ENCODE results near the gene EXOC6.

Gene EXOC6

DNA sequence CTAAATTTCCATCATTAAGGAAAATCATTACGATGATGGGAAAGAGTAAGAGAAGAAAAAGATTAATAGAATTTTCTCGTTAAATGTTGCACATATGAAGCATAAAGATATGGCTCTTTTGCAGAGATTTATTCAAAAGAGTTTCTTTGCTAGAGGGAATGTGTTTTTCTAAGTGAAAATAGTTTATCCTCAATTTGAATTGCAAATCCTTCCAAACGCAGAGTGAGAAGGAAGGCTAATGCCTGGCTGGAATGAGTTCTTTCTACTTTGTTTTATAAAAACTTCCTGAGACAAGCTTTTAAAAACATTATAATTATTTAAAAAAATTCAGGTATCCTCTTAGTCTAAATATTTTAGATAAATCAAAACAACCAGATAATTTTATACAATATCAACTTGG, 239.5 kb downstream of the EXOC6 start:
- ChIA-PET CTCF (interaction anchor here (0.6 to 0.7 kb wide), 3 partner anchors 9 to 426 kb away, joined by 4 to 7 read pairs (median 6); no protein-coding TSS in a partner anchor), POLR2A (ENCODE audit: low non-redundant PET) (no interaction called here)
- TF ChIP-seq, protein P1, sequence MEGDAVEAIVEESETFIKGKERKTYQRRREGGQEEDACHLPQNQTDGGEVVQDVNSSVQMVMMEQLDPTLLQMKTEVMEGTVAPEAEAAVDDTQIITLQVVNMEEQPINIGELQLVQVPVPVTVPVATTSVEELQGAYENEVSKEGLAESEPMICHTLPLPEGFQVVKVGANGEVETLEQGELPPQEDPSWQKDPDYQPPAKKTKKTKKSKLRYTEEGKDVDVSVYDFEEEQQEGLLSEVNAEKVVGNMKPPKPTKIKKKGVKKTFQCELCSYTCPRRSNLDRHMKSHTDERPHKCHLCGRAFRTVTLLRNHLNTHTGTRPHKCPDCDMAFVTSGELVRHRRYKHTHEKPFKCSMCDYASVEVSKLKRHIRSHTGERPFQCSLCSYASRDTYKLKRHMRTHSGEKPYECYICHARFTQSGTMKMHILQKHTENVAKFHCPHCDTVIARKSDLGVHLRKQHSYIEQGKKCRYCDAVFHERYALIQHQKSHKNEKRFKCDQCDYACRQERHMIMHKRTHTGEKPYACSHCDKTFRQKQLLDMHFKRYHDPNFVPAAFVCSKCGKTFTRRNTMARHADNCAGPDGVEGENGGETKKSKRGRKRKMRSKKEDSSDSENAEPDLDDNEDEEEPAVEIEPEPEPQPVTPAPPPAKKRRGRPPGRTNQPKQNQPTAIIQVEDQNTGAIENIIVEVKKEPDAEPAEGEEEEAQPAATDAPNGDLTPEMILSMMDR (conservative IDR thresholded peaks at IDR 0.05; ENCODE audit: low read depth): no peak
- no peak for DNase-seq (ENCODE audit: low spot score)
- H3K27ac ChIP-seq: no peak overlapping the region

DNA sequence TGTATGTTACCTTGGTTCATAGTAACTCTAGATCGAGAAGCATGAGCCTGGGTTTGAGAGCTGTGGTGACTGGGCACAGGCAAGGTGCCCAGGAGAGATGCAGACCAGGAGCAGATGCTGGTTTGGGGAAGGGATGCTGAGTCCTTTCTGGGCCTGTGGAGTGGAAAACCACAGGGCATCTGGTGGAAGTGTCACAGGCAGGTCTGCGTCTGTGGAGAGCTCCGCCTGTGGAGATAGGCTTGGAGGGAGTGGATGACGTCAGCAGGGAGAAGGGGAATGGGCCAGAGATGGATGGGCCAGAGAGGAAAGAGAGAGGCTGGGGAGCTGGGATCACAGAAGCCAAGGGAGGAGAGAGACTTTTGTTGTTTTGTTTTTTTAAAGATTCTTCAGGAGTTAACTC, 240.1 kb downstream of the EXOC6 start:
- CTCF ChIA-PET: interaction anchor here (0.6 kb wide), 2 partner anchors 8 to 10 kb away, joined by 4 to 6 read pairs; no protein-coding TSS in a partner anchor
- POLR2A ChIA-PET (ENCODE audit: low non-redundant PET): no interaction called here
- TF ChIP-seq, protein P1 (conservative IDR thresholded peaks at IDR 0.05; ENCODE audit: low read depth): no peak
- DNase-seq (ENCODE audit: low spot score): no peak
- H3K27ac ChIP-seq: no peak overlapping the region

DNA sequence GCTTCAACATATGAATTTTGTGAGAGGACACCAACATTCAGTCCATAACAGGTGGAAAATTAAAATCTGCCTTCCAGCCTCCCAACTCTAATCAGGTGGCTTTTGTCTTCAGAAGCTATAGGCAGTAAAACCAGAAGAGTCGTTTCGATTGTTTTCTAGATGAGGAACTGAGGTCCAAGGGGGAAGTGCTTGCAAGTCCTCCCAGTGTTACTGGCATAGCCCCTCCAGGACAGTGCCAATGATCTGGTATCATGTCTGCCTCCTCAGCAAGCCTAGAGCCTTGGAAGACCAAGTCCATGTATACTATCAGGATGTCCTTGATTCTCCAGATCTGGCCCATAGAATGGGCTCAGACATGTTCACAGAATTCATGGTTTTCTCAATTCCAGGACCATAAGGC, 242.3 kb downstream of the EXOC6 start:
- TF ChIP-seq, protein P1 (conservative IDR thresholded peaks at IDR 0.05; ENCODE audit: low read depth): no peak
- CTCF ChIA-PET: interaction anchor here (1.2 kb wide), 1 partner anchor 10 kb away, joined by 4 read pairs; no protein-coding TSS in a partner anchor
- POLR2A ChIA-PET (ENCODE audit: low non-redundant PET): no interaction called here
- no peak overlapping the region for H3K27ac ChIP-seq
- DNase-seq (ENCODE audit: low spot score): no peak

DNA sequence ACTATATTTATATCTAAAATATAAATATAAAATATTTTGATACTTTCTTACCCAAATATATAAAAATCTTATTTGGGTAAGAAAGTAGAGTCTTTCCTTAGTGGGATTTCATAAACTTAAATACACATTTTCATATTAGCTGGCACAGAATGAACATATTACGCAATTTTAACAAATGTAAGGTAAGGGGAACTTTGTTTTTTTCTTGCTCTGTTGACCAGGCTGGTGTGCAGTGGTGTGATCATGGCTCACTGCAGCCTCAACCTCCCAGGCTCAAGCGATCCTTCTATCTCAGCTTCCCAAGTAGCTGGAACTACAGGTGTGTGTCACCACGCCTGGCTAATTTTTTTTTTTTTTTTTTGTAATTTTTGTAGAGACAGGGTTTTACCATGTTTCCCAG, 243.6 kb downstream of the EXOC6 start:
- CTCF ChIA-PET: interaction anchor here (1.1 kb wide), 1 partner anchor 11 kb away, joined by 5 read pairs; no protein-coding TSS in a partner anchor
- POLR2A ChIA-PET (ENCODE audit: low non-redundant PET): no interaction called here

DNA sequence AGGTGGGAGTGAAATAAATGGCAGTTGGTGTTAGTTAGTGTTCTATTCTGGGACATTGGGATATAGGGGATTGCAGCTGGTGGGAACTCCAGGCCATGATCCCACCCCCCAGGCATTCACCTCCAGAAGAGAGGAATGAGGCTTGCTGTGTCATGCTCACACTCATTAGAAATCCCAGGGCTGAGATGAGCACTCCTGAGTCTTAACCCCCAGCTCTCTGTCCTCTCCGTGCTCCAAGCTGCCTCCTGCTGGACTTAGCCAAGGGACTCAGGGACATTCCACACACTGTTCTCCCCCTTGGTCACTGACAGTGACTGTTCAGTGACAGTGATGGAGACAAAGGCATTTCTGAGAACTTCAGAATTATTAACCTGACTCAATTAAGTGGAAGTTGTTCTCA, 246.9 kb downstream of the EXOC6 start:
- POLR2A ChIA-PET (ENCODE audit: low non-redundant PET): no interaction called here
- no peak overlapping the region for H3K27ac ChIP-seq
- no peak for DNase-seq (ENCODE audit: low spot score)
- CTCF ChIA-PET: interaction anchor here (0.6 to 1.1 kb wide), 2 partner anchors 20 to 117 kb away, joined by 3 to 4 read pairs; no protein-coding TSS in a partner anchor
- TF ChIP-seq, protein P1 (conservative IDR thresholded peaks at IDR 0.05; ENCODE audit: low read depth): no peak

More for the DNA sequence above, 243.6 kb downstream of the EXOC6 start:
- H3K27ac ChIP-seq: no peak overlapping the region
- TF ChIP-seq, protein P1 (conservative IDR thresholded peaks at IDR 0.05; ENCODE audit: low read depth): no peak
- DNase-seq (ENCODE audit: low spot score): no peak

DNA sequence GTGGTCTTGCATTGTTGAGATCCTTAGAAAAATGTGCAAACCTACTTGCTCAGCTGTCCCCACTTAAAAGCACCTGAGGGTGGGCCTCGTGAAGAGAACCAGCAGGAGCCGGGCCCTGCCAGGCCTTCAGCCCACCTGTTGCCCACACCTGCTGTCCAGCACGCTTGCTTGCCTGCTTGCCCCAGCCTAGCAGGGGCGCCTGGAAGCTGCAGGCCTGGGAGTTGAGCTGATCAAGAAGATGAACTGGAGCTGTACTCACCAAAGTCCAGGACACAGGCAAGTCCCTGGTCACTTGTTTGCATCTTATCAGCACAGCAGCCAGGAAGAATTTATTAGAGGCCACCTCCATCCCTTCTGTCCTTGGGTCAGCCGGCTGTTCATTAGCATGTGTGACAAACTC, 248.6 kb downstream of the EXOC6 start:
- ChIA-PET CTCF (interaction anchor here (0.5 to 1.0 kb wide), 4 partner anchors 17 to 981 kb away, joined by 3 to 4 read pairs (median 4); no protein-coding TSS in a partner anchor), POLR2A (ENCODE audit: low non-redundant PET) (no interaction called here)
- DNase-seq (ENCODE audit: low spot score): no peak
- no peak overlapping the region for H3K27ac ChIP-seq
- TF ChIP-seq, protein P1 (conservative IDR thresholded peaks at IDR 0.05; ENCODE audit: low read depth): no peak

Data from RWPE1 (cell line).